Hematopoietic multipotent progenitor cell treated with erythropoietin and hydrocortisone succinate and interleukin-3 and kit ligand, for 17 days (in vitro differentiated cells): Measurements from ENCODE around the gene IQCF5.
"Not testable (repeated sequence)": the region's sequence is repeated elsewhere in the genome, so short reads cannot be mapped to it uniquely, and the experiment has no call there.

Experiments used
- DNase-seq: peaks from one replicate; pipeline ENCODE4 v3.0.0-alpha.2; 2015; ENCODE audit warnings: low spot score

The IQCF5 gene

DNA sequence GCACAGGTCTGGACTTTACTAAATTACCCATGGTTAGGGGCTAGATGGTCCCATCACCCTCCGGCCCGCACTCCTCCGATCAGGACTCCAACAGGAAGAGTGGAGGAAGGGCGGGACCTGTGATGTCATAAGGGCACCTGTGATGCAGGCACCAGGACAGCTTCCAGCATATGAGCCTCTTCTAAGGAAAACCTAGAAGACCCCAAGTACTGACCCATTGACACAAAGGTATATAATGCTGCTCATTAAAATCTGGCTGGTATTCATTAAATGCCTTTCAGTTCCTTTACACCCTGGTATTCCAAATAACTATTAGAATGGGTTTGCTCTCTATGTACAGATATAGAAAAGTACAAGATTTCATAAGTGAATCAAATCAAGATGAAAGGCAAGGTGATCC is at the start of gene IQCF5:
Gene IQCF5, minus strand, starts transcription at position 101 of the 400 bp plus-strand sequence. Its CDS starts 70 bp downstream, at position 31.
- no peak for DNase-seq

DNA sequence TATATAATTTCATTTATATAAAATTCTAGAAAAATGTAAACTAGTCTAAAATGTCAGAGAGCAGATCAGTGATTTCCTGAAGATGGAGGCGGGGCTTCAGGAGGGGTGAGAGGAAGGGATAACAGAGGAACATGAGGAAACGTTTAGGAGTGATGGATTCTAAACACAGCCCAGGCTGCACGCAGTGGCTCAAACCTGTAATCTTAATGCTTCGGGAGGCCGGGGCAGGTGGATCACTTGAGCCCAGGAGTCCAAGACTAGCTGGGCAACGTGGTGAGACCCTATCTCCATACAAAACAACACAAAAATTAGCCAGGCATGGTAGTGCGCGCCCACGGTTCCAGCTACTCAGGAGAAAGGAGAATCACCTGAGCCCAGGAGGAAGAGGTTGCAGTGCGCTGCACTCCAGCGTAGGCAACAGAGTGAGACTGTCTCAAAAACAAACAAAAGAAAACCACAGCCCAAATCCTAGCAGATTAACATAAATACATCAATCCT is 45.7 kb upstream of the IQCF5 start:
- DNase-seq = no peak

DNA sequence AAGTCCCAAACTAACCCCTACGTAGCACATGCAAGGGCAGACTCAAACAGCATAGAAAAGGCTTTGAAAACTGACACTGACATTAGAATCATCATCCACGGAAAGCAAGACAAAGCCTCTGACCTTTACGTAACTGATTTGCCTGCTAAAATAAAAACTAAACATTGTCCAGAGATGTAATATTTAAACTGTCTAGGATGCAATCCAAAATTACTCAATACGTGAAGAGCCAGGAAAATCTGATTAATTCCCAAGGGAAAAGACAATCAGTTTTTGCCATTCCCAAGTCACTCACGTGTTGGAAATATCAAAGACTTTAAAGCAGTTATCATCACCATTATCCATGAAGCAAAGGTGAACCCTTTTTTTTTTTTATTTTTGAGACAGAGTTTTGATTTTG is 41.0 kb upstream of the IQCF5 start:
- no peak for DNase-seq

DNA sequence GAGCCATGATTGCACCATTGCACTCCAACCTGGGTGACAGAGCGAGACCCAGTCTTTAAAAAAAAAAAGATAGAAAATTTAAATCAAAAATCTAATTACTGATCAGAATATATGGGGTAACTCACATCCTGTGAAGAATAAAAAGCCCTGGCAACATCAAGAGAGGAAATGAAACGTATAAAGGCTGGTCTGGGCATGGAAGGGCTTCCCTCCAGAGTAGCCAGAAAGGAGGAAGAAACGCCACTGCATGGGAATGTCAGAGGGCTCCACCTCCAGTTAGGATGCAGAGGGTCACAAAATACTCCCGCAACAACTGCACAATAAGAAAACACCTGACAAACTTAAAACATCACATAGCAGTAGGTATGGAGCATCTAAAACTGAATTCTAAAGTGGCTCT is 32.6 kb upstream of the IQCF5 start:
- no peak for DNase-seq

DNA sequence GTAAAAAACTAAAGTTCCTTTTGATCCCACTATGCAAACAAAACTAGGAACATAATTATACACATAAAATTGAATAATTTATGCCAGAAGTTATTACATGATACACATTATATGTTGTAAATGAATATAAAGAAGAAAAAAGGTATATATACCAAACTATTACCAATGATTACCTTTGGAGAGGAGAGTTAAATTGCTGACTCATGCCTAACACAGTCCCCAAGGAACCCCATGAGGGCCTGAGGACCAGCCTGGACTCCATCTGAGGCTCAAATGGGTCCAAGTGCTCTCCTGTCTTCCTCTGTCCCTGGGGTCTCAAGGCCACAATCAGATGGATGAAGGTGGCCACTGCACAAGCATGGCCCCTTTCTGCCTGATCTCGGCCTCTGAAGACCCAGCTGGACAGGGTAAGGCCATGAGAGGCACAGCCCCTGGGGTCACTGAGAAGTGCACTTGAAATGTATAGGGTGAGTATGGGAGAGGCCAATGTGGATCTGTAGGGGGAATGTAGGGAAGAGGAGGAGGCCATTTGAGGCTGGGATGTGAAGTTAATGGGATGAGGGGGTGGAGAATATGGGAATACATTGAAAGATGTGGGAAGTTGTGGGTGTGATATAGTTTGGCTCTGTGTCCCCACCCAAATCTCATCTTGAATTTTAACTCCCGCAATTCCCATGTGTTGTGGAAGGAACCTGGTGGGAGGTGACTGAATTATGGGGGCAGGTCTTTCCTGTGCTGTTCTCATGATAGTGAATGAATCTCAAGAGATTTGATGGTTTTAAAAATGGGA is 28.8 kb upstream of the IQCF5 start:
- DNase-seq = no peak

DNA sequence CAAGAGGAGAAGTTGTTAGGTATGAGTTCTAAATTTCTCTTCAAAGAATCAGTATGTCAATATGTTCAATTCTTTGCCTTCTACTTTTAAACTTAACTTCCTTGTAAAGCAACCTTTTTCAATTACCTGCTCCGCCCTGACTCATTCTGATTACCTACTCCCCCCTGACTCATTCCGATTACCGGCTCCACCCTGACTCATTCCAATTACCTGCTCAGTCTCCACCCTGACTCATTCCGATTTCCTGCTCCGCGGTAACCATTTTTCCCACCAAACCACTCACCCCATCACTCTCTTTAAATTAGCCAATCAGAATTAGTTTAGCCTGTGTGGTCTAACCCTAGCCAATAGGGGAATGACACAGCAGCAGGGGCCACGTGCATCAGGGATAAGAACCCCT is 27.0 kb upstream of the IQCF5 start:
- DNase-seq = not testable (repeated sequence)

DNA sequence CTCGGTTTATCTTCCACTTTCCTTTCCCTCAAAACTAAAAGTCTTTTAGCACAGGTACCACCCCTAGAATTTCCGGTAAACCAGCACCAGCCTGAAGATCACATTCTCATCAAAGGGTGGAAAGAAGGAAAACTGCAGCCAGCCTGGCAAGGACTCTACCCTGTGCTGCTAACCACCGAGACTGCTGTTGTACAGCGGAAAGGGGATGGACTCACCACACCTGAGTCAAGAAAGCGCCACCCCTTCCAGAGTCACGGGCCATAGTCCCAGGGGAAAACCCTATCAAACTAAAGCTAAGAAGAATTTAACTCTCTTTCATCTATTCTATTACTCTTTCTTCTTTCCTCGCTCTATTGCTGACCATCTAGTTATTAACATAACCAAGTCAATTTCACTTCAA is 24.6 kb upstream of the IQCF5 start:
- not testable (repeated sequence) for DNase-seq

DNA sequence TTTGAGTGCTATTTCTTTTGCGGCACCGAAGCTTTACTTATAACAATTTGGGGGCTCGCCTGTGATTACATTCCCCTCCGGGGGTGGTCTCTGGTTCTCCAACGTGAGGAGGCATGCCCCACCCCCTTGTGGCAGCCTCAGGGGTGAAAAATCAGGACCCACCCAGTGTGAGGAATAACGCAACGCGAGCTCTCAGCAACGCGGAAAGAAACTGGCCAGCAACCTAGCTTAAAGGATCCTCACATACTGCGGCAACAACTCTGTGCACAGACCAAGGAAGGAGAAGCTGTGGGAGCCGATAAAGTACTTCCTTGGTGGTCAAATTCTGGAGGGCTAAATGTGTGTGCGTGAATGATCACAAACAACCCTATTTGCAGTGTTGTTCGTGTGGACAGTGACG is 22.0 kb upstream of the IQCF5 start:
- DNase-seq = no peak

DNA sequence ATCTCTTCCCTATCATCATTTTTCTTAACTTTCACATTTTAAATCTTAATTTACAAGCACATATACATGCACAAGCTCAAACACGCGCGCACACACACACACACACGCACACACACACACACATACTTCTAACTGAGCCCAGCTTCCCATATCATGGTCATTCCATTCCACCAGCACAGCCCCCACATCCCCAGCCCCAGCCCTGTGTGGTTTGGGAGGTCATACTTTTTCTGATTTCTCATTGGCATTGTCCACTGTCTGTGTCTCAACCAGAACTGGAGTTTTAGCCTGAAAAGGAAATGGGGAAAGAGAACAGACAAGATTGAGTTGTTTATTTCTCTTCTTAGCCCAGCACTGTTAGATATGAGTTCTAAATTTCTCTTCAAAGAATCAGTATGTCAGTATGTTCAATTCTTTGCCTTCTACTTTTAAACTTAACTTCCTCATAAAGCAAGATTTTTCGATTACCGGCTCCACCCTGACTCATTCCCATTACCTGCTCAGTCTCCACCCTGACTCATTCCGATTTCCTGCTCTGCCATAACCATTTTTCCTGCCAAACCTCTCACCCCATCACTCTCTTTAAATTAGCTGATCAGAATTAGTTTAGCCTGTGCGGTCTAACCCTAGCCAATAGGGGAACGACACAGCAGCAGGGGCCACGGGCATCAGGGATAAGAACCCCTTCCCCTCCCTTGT is 21.4 kb upstream of the IQCF5 start:
- no peak for DNase-seq

DNA sequence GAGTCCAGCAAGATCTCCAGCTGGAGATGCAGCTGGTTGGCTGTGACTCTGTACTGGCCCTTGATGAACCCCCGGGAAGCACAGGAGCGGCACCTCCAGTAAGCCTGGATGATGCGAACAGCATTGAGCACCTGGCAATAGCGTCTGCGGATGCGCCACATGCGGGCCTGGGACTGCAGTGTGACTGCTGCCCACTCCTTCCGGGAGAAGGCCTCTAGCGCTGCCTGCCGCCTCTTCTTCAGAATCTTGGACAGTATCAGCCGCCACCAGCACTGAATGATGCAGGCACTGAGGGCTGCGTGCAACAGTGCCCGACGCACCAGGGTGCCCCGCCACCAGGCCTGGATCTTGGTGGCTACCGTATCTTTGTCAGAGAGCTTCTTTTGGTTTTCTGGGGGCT is 19.5 kb upstream of the IQCF5 start:
- no peak for DNase-seq

DNA sequence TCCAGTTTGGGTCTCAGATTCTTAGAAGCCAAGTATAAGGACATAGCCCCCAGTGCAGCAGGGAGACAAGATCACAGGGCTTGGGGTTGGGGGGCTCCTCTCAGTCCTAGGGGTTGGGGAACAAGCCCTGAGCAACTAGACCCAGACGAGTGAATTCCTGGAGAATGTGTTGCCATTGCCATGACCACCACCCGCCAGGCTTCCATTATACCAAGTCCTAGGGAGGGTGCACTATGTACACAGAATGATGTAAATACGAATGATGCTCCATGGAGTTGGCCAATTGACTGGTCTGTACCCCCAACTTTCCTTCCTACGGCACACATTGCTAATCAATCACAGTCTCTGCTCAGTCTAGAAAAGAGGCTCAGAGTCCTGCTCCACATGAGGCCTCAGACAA is 19.0 kb upstream of the IQCF5 start:
- no peak for DNase-seq

DNA sequence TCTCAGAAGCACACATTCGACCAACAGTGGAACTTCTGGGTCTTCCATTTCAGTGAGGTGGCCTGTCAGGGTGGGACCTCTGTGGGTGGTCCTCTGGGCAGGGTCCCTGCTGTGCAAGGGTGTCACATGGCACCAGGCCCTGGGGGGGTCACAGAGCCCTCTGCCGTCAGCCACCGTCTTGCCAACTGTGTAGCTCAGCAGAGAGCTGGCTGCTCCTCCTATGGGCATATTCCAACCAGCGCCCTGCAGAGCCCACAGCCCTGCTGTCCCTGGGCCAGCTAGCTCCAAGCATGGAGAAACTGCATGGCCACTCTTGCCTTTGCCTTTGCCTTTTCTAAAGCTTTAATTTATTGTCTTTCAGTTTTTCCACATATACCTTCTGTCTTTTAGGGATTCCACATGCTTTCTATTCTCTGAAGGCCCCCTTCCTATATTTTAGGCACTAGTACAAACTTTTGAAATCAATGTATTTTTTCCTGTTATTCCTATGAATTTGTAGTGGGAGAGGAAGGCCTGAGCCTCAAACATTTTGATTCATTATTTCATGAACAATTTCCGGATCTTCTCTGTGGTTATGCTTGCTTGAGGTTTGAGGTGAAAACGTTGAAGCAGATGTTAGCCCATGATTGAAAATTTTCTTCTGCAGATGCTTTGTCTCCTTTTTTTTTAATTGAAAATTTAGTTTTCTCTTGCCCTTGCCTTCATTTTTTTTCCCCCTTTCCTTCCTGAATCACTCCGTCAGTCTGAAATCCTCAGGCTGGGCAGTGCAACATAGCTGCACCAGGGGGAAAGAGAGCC is 16.0 kb upstream of the IQCF5 start:
- no peak for DNase-seq

DNA sequence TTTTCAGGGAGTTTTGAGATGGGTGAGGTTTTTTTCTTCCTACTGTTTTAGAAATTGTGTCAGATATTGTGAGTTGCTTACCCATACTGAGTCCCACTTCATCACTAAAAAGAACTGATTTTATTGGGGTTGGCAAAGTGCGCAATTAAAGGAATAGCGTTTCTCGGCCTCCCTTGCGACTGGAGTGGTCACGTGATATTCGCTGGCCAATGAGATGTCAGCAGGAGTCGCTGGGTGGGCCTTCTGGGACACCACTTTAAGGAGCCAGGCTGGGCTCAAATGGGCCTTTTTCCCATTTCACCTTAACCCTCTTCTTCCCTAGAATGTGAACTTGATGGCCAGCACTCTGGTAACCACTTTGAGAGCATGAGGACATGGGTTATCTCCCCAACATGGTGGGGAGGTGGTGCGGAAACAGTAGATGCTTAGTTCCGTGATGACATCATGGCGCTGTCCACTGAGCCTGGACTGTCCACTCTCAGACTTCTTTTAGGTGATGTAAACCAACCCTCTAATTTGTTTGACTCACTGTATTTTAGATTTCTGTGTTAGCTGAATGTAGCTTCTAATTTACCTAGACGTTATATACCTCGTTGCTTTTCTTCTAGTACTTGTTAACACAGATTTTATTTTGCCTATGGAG is 13.2 kb upstream of the IQCF5 start:
- DNase-seq = no peak

DNA sequence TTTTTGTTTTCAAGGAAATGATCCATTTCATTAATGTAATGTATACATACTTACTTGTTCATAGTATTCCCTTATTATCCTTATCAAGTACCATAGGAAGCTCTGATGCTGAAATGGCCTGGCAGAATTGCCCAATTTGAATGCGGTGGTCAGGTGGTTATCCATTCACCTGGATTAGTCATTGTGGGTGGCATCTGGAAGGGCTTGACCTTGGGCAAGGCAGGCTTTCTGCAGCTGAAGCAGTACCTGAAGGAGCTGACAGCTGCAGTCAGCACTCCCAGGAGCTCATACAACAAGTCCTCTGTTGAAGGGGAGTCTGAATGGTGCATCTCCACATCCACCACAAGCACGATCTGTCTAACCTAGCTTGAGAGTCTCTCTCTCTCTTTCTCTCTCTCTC is 12.2 kb upstream of the IQCF5 start:
- no peak for DNase-seq

DNA sequence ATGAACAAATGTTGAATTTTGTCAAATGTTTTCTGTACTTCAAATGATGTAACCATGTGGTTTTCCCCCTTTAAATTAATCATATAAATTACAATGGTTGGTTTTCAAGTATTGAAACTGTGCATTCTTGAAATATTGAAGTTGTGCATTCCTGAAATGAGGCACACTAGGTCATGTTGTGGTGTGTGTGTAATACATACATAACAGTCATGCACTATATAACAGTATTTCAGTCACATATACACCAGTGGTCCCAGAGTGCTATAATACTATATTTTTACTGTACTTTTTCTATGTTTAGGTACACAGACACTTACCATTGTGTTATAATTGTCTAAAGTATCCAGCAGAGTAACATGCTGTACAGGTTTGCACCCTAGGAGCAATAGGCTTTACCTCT is 11.0 kb upstream of the IQCF5 start:
- no peak for DNase-seq

DNA sequence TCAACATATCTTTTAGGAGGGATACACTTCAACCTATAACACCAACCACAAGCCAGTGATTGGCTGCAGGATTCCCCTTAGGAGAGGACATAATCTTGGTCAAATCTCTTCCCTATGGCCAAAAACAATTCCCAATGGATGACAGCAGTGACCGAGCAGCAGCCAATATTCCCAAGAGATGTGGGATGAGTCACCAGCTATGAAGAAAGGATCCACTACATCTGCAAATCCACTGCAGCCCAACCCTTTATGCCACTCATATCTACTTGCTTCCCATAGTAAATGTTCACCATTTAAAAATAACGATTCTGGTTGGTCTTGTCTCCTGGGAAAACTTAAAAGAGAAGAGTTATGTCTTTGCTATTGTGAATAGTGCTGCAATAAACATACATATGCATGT is 4.5 kb upstream of the IQCF5 start:
- DNase-seq = no peak

DNA sequence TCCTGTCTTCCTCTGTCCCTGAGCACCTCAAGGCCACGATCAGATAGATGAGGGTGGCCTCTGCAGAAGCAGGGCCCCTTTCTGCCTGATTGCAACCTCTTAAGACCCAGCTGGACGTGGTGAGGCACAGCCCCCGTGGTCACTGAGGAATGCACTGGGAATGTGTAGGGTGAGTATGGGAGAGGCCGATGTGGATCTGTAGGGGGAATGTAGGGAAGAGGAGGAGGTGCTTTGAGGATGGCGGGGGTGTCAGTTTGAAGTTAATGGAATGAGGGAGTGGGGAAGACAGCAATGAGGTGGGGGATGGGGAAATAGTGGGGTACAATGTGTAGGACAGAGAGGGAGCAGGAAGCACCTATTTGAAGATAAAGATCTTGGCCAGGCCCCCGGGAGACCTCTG is 785 bp upstream of the IQCF5 start:
- no peak for DNase-seq

DNA sequence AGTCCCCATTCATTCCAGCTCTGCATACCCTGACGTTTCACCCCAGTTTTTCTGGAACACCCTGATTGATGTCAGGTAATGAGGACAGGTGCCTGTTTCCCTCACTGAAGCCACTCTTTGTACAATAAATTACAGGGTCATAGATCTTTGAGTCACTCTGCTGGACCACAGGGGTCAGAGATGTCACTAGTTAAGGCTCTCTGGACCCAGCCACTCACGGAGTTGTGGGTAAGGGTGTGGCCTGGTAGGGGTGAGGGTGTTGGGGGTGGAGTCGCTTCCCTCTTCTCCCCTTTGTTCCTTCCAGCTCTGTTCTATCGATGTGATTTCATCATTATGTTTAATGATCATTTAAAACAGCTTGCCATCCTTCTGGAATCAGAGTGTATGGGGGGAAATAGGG is 512 bp downstream of the IQCF5 start:
- DNase-seq = no peak

DNA sequence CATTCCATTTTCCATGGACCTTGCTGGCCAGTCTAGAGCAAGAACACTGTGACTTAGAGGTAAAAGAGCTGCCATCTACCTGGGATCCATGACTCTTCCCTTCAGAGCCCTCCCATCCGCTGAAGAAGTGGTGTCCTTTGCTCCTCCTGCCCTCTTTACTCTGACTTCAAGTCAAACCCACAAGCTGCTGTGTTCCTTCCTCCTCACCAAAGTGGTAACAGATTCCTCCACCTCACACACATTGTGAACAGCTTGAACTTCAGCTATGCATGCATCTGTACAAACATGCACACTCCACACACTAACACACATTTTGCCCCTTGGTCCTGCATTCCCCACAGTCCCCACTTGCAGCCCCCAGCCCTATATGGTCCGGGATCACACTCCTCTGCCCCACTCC is 990 bp downstream of the IQCF5 start:
- no peak for DNase-seq

DNA sequence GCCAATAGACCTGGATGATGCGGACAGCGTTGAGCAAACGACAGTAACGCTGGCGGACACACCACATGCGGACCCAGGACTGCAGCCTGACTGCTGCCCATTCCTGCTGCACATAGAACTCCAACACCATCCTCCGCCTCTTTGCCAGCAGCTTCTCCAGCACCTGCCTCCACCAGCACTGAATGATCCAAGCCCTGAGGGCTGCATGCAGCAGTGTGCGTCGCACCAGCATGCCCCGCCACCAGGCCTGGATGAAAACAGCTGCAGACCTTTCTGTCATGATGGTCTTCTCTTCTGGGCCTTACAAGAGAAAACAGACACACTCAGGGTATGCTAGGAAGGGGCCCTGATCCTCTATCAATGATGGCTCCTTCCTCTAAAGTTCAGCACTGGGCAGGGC is 1.5 kb downstream of the IQCF5 start:
- no peak for DNase-seq

DNA sequence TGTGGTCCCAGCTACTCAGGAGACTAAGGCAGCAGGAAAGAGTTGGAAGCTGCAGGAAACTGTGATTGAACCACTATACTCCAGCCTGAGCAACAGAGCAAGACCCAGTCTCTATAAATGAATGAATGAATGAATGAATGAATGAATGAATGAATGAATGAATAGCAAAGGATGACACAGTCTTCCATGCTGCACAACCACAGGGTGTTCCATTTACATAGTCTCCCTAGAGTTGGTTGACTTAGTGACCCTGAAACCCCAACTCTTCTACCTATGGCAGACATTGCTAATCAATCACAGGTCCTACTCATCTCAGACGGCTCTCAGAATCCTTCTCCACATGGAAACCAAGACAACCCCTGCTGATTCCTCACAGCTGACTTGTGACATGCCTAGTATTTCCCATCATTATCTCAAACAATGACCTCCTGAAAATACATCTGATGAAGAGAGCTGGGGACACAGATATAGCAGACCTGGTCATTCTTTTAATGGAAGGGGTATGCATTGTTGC is 2.1 kb downstream of the IQCF5 start:
- no peak for DNase-seq

DNA sequence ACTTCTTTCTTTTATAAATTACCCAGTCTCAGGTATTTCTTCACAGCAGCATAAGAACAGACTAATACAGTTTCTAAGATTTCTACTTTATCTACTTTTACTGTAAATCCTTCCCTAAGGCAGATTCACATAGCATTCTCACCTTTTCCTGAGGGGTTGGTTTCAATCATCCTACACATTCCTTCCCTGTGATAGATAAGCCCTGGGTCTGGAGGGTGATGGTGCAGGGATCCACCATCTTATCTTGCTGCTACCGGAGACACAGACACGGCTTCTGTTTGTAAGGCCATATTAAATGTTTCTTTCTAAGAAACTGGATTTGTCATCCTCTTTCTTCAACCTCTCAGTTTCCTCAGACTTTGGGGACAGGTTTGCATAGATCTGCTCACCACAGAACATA is 6.1 kb downstream of the IQCF5 start:
- no peak for DNase-seq
